Melanocyte of skin (primary cell): ENCODE results near the gene STYXL2. TPM values are rescaled to one million over a fixed set of nuclear protein-coding genes. Genes with fewer than 3 reads are reported as not detected.

Experiments
- total RNA-seq, 2 donors: library from RNA; depleted of rRNA; stranded (reverse); fragments of >200 nt; gene quantifications; 2 replicates each; pipeline ENCODE4 v1.2.3, GENCODE V29; 2012

Gene STYXL2
- not detected for total RNA-seq

GRCh38 chr1:167093846-167094516, at the start of gene STYXL2:
STYXL2 (plus strand) TSS chr1:167094075; CDS start chr1:167094850, 775 bp downstream.

GRCh38 chr1:167090314-167090942, 3.4 kb upstream of the STYXL2 start, which contains the start of gene GPA33:
GPA33 (minus strand) TSS chr1:167090377; CDS start chr1:167090287, 90 bp downstream.

Other genes with a start within 250 kb of the STYXL2 start
- gene TADA1, start 217.8 kb upstream of the STYXL2 start, total RNA-seq, result 10 to 100 TPM in 1 of 2 donors, 1 to 10 TPM in 1; 9.3 to 10.7 TPM
- gene ILDR2, start 118.5 kb upstream of the STYXL2 start, total RNA-seq, result not detected
- gene MAEL, start 104.8 kb upstream of the STYXL2 start, total RNA-seq, result not detected
- gene GPA33, start 3.7 kb upstream of the STYXL2 start, total RNA-seq, result not detected
- 10 to 100 TPM in 1 of 2 donors, 1 to 10 TPM in 1; 10.0 to 10.3 TPM for gene POU2F1, start 126.8 kb downstream of the STYXL2 start, total RNA-seq